ENCODE measurements around the gene CYP19A1. TPM values are rescaled to one million over a fixed set of nuclear protein-coding genes. Genes with fewer than 3 reads are reported as not detected.

CYP19A1 gene
- total RNA-seq, 3 donors from 2014 or later: 1.0 to 24.9 (median 6.9) TPM

DNA sequence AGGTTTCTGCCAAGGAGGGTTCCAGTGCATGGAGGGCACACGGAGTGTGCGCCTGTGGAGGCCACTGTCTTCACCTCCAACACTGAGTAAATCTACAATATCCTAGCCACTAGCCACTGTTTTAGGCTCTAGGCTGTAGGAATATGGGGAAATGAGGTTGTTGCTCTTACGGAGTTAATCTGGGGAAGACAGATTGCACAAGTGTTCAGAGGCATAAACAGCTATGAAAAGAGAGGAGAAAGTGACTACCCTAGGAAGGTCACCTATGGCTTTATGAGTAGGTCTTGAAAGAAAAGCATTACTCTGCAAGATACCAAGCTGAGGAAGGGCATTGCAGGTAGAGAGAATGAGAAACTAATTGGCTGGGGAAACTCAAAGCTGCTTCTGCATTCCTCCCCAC is 85.7 kb downstream of the CYP19A1 start:
- no peak for DNase-seq (ENCODE audit: low spot score in 2 of 2)
- H3K27ac ChIP-seq: no peak overlapping the region
- H3K27me3 ChIP-seq: no peaks in the 10 kb centered on the region
- no peaks in the 10 kb centered on the region for H3K9me3 ChIP-seq
- H3K4me1 ChIP-seq: no peaks in the 10 kb centered on the region
- no peak overlapping the region for H3K4me3 ChIP-seq
- TF ChIP-seq, protein P1, sequence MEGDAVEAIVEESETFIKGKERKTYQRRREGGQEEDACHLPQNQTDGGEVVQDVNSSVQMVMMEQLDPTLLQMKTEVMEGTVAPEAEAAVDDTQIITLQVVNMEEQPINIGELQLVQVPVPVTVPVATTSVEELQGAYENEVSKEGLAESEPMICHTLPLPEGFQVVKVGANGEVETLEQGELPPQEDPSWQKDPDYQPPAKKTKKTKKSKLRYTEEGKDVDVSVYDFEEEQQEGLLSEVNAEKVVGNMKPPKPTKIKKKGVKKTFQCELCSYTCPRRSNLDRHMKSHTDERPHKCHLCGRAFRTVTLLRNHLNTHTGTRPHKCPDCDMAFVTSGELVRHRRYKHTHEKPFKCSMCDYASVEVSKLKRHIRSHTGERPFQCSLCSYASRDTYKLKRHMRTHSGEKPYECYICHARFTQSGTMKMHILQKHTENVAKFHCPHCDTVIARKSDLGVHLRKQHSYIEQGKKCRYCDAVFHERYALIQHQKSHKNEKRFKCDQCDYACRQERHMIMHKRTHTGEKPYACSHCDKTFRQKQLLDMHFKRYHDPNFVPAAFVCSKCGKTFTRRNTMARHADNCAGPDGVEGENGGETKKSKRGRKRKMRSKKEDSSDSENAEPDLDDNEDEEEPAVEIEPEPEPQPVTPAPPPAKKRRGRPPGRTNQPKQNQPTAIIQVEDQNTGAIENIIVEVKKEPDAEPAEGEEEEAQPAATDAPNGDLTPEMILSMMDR (IDR thresholded peaks at IDR 0.05): no peak
- no peak for TF ChIP-seq POLR2A (IDR thresholded peaks at IDR 0.05)
- intact Hi-C loops (cut with DNase I; ENCODE audit: low total_unique reads): no loop called here
- no peaks in the 10 kb centered on the region for H3K36me3 ChIP-seq

DNA sequence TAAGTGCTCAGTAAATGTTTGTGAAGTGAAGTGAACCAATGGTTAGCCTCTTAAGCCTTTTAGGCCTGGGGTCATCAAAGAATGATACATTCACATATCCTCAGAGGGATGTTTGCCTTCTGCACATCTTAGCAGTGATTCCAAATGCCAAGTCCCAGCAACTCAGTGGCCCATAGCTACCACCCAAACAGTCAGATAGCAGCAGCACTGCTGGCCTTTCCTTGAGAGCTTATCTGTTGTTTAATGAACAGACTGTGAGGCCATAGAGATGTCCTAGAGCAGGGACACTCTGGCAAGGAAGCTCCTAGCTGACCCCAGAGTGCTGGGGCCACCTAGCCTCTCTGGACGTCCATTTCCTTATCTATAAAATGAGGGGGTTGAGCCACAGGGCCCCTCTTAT is 86.8 kb downstream of the CYP19A1 start:
- TF ChIP-seq POLR2AphosphoS5 (IDR thresholded peaks at IDR 0.05): no peak
- TF ChIP-seq, protein P1 (IDR thresholded peaks at IDR 0.05): no peak
- no peak for TF ChIP-seq POLR2A (IDR thresholded peaks at IDR 0.05)

DNA sequence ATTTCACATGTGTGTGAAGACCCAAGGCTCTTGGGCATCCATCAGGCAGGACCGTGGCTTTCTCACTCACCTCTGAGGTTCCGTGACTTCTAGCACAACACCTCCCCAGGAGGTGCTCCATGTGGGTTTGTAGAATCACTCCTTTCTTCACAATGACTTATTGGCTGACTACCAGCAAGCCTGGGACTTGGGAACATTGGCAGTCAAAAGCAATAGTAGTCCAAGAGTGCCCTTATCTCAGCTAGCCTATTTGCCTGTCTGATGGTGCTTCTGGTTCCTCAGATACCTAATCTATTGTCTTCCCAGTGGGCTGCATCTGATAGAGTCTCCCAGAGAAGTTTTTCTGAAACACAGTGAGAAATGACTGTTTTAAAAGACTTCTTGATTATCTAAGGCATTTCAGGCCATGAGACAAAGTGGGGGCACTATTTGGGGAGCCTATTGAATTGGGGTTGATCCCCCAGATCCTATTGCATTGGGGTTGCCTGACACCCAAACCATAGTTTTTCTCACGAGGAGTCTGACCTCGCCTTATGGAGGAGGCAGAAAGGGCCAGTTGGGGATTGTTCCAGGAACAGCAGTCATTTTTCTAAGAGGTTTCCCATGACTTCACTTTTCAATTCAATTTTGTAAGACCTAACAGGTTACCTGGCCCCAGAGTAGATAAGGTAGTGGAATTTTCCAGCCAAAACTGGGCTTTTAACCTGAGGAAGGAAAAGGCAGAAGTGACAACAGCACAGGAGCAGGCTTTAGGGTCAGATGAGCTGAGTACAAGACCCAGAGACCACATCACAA is 88.0 kb downstream of the CYP19A1 start:
- TF ChIP-seq, protein P1 (IDR thresholded peaks at IDR 0.05): no peak
- no peak for TF ChIP-seq POLR2A (IDR thresholded peaks at IDR 0.05)
- Histone ChIP-seq H3K27ac (no peak overlapping the region), H3K27me3 (no peaks in the 10 kb centered on the region), H3K9me3 (no peaks in the 10 kb centered on the region), H3K36me3 (no peaks in the 10 kb centered on the region), H3K4me1 (no peaks in the 10 kb centered on the region), H3K4me3 (no peak overlapping the region)
- no peak for DNase-seq (ENCODE audit: low spot score in 2 of 2)
- intact Hi-C loops (cut with DNase I; ENCODE audit: low total_unique reads): no loop called here

More for the DNA sequence above, 86.8 kb downstream of the CYP19A1 start:
- H3K4me3 ChIP-seq: no peak overlapping the region
- no peaks in the 10 kb centered on the region for H3K4me1 ChIP-seq
- intact Hi-C loops (cut with DNase I; ENCODE audit: low total_unique reads): no loop called here
- H3K9me3 ChIP-seq: no peaks in the 10 kb centered on the region
- DNase-seq (ENCODE audit: low spot score in 2 of 2): no peak
- H3K27ac ChIP-seq: no peak overlapping the region
- H3K27me3 ChIP-seq: no peaks in the 10 kb centered on the region
- no peaks in the 10 kb centered on the region for H3K36me3 ChIP-seq

DNA sequence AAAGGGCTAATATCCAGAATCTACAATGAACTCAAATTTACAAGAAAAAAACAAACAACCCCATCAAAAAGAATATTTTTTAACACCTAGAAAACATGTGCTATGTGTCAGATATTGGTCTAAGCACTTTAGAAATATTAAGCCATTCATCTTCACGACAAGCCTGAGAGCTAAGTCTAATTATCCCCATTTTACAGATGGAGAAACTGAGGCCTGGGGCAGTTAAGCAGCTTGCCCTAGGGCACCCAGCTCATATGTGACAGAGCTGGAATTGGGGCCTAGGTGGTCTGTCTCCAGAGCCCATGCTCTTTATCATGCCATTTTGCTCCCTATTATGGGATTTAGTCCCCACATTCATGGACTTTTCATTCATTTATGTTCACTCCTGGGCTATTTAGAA is 92.8 kb downstream of the CYP19A1 start:
- H3K36me3 ChIP-seq: no peaks in the 10 kb centered on the region
- intact Hi-C loops (cut with DNase I; ENCODE audit: low total_unique reads): loop anchor here (10.0 kb wide), 1 partner anchor 129 kb away; no protein-coding TSS in a partner anchor
- no peak for TF ChIP-seq POLR2AphosphoS5 (IDR thresholded peaks at IDR 0.05)
- TF ChIP-seq, protein P1 (IDR thresholded peaks at IDR 0.05): no peak
- no peak for TF ChIP-seq POLR2A (IDR thresholded peaks at IDR 0.05)
- H3K9me3 ChIP-seq: no peaks in the 10 kb centered on the region
- H3K4me1 ChIP-seq: no peaks in the 10 kb centered on the region
- no peak overlapping the region for H3K4me3 ChIP-seq
- DNase-seq (ENCODE audit: low spot score in 2 of 2): no peak
- H3K27me3 ChIP-seq: no peaks in the 10 kb centered on the region
- no peak overlapping the region for H3K27ac ChIP-seq

DNA sequence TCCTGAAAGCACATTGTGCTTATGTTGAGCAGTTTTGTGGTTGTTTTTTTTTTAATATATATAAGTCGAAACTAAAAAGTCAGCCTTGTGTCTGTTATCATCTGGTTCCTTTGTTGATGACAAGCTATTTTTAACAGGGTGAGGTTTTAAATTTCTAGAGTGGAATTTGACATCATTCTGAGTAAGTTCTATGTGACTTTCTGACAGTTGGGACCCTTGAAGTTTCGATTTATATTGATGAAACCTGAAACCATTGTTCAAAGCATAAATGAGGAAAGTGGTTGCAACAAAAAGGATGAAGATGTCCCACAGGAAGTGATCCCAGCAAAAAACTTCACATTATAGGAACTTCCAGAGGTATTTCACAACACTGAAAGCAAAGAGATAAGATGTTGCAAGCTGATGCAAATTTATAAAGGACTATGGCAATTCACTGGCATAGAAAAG is 94.0 kb downstream of the CYP19A1 start:
- TF ChIP-seq POLR2AphosphoS5 (IDR thresholded peaks at IDR 0.05): no peak
- TF ChIP-seq, protein P1 (IDR thresholded peaks at IDR 0.05): no peak
- no peak for TF ChIP-seq POLR2A (IDR thresholded peaks at IDR 0.05)
- intact Hi-C loops (cut with DNase I; ENCODE audit: low total_unique reads): loop anchor here (10.0 kb wide), 1 partner anchor 130 kb away; no protein-coding TSS in a partner anchor
- Histone ChIP-seq H3K9me3 (no peaks in the 10 kb centered on the region), H3K27me3 (no peaks in the 10 kb centered on the region), H3K4me1 (no peaks in the 10 kb centered on the region), H3K4me3 (no peak overlapping the region), H3K27ac (no peak overlapping the region), H3K36me3 (no peaks in the 10 kb centered on the region)
- no peak for DNase-seq (ENCODE audit: low spot score in 2 of 2)
